K562 (cell line): Measurements from ENCODE around the gene SOX11.

Experiments used
- ARID4B ChIP-seq: sonication (generic); formaldehyde crosslinking; IDR thresholded peaks from 2 replicates; pipeline ENCODE4 v1.8.0; 2022; ENCODE audit warnings: mild to moderate bottlenecking, missing genetic modification reagents
- EP300 ChIP-seq: IDR thresholded peaks from 2 replicates; pipeline ENCODE4 v1.6.1; 2012; ENCODE audit warnings: low read length, improper control_type of control experiment
- NFIC ChIP-seq: fragments of 450-650 bp; IDR thresholded peaks from 2 replicates; pipeline ENCODE4 v1.6.1; 2017; ENCODE audit warnings: mild to moderate bottlenecking, inconsistent platforms
- SMARCE1 ChIP-seq: fragments of 450-650 bp; IDR thresholded peaks from 2 replicates; pipeline ENCODE4 v1.7.1; 2016; ENCODE audit warnings: mild to moderate bottlenecking

GRCh38 chr2:5748946-5749345 is 56.8 kb downstream of the SOX11 start:
- no peak for TF ChIP-seq ARID4B (CRISPR knock-in tag)
- no peak for TF ChIP-seq EP300
- no peak for TF ChIP-seq SMARCE1
- no peak for TF ChIP-seq NFIC
